Gastrocnemius medialis (tissue), 4 donors: ENCODE data around the gene ANXA11. TPM values are rescaled to one million over a fixed set of nuclear protein-coding genes. Genes with fewer than 3 reads are reported as not detected.
A peak's percentile ranks its signal among the peaks of the same experiment; 100 is the strongest.
"Not testable (repeated sequence)": the region's sequence is repeated elsewhere in the genome, so short reads cannot be mapped to it uniquely, and the experiment has no call there.

Experiments used
- ATAC-seq, 2 donors: fragments of 150-250 bp; one replicate each; pipeline ENCODE4 v1.9.1; 2016
- DNase-seq, 2 donors: peaks; one replicate each; pipeline ENCODE4 v3.0.0-alpha.2; 2019
- H3K27ac ChIP-seq, 4 donors: fragments of 200-600 bp; sonication (generic); 1 replicate in 1 of 4; 2 replicates in 3 of 4; pipeline ENCODE4 v1.5.1; 2016 to 2018; ENCODE audit warnings: mild to moderate bottlenecking in 2 of 4, moderate library complexity in 1 of 4
- H3K27me3 ChIP-seq, 3 donors: fragments of 200-600 bp; sonication (generic) in 2 of 3; 1 replicate in 1 of 3; 2 replicates in 2 of 3; pipeline versions ENCODE4 v1.5.1 to v1.6.0; 2016 to 2019; ENCODE audit warnings: mild to moderate bottlenecking in 1 of 3, moderate library complexity in 1 of 3
- H3K36me3 ChIP-seq, 2 donors: fragments of 200-600 bp; sonication (generic) in 1 of 2; one replicate each; pipeline ENCODE4 v1.5.1; 2017 to 2018
- H3K4me1 ChIP-seq, 2 donors: fragments of 200-600 bp; sonication (generic) in 1 of 2; one replicate each; pipeline ENCODE4 v1.5.1; 2016 to 2017; ENCODE audit warnings: mild to moderate bottlenecking in 2 of 2
- H3K4me3 ChIP-seq, 4 donors: fragments of 200-600 bp; sonication (generic) in 3 of 4; 1 replicate in 1 of 4; 2 replicates in 3 of 4; pipeline ENCODE4 v1.5.1; 2016 to 2019; ENCODE audit warnings: mild to moderate bottlenecking in 2 of 4
- H3K9me3 ChIP-seq, 3 donors: fragments of 200-600 bp; sonication (generic) in 2 of 3; 1 replicate in 1 of 3; 2 replicates in 2 of 3; pipeline ENCODE4 v1.5.1; 2016 to 2019
- POLR2A ChIP-seq, 2 donors: fragments of 450-650 bp; IDR thresholded peaks; one replicate each; pipeline ENCODE4 v1.6.1; 2017; ENCODE audit warnings: antibody characterized with exemption in 2 of 2, mild to moderate bottlenecking in 2 of 2, moderate library complexity in 2 of 2
- in situ Hi-C, 4 donors: fragments of 200-750 bp; cut with MboI; loops; one replicate each; pipeline versions ENCODE4 v1.15.0 to v1.8.0; 2017; ENCODE audit warnings: low sequenced_read_pairs in 4 of 4
- intact Hi-C: fragments of 100-400 bp; cut with DNase I; formaldehyde crosslinking; loops from one replicate; pipeline ENCODE4 v1.15.1; 2023; ENCODE audit warnings: low total_unique reads
- total RNA-seq, 4 donors: library from RNA; depleted of rRNA; stranded (reverse); fragments of >200 nt; gene quantifications; one replicate each; pipeline versions ENCODE4 v1.1.0 to v1.2.3, GENCODE V29; 2016
- TF ChIP-seq, protein P1 (sequence below), 5 experiments: fragments of 450-650 bp in 3 of 5; fragments of 200-600 bp in 2 of 5; sonication (generic) in 2 of 5; IDR thresholded peaks in 4 of 5; conservative IDR thresholded peaks in 1 of 5; 1 replicate in 4 of 5; 2 replicates in 1 of 5; pipeline ENCODE4 v1.5.1; 2016 to 2019; ENCODE audit warnings: antibody characterized with exemption in 5 of 5, mild to moderate bottlenecking in 3 of 5, moderate library complexity in 3 of 5

Gene ANXA11
- total RNA-seq, 4 donors from 2014 or later, result 142 to 202 (median 173) TPM

DNA sequence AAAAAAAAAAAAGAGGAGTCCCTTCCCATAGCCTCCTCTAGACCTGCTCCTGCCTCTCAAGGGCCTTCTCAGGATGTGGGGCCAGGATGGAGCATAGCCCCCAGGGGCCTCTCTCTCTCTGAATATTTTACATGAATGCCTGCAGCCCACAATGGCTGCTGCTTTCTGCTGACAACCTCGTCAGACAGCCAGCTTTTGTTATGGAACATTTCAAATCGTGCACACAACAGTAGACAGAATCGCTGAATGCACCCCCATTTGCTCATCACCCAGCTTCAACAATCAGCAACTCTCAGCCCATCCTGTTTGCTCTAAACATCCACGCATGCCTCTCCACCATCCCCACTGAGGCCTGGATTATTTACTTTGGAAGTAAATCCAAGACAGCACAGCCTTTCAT lies 67.4 kb downstream of the ANXA11 start:
- Histone ChIP-seq H3K27me3 (peaks cover 0 to 18% (median 13%) of the 10 kb centered on the region in 3 donors), H3K4me3 (no peak overlapping the region), H3K36me3 (no peaks in the 10 kb centered on the region), H3K4me1 (peaks cover 0 to 13% of the 10 kb centered on the region in 2 donors), H3K27ac (peak overlapping the region in 3 of 4 donors; percentile 62 to 83 (median 63)), H3K9me3 (no peaks in the 10 kb centered on the region)
- TF ChIP-seq, protein P1, sequence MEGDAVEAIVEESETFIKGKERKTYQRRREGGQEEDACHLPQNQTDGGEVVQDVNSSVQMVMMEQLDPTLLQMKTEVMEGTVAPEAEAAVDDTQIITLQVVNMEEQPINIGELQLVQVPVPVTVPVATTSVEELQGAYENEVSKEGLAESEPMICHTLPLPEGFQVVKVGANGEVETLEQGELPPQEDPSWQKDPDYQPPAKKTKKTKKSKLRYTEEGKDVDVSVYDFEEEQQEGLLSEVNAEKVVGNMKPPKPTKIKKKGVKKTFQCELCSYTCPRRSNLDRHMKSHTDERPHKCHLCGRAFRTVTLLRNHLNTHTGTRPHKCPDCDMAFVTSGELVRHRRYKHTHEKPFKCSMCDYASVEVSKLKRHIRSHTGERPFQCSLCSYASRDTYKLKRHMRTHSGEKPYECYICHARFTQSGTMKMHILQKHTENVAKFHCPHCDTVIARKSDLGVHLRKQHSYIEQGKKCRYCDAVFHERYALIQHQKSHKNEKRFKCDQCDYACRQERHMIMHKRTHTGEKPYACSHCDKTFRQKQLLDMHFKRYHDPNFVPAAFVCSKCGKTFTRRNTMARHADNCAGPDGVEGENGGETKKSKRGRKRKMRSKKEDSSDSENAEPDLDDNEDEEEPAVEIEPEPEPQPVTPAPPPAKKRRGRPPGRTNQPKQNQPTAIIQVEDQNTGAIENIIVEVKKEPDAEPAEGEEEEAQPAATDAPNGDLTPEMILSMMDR (IDR thresholded peaks at IDR 0.05 in 4 of 5, conservative IDR thresholded peaks at IDR 0.05 in 1 of 5), result no peak
- no peak for TF ChIP-seq POLR2A (IDR thresholded peaks at IDR 0.05)
- no peak for ATAC-seq
- intact Hi-C loops, result loop anchor here (5.0 kb wide), 1 partner anchor 81 kb away; no protein-coding TSS in a partner anchor
- no peak for DNase-seq
- in situ Hi-C loops, result no loop called here

DNA sequence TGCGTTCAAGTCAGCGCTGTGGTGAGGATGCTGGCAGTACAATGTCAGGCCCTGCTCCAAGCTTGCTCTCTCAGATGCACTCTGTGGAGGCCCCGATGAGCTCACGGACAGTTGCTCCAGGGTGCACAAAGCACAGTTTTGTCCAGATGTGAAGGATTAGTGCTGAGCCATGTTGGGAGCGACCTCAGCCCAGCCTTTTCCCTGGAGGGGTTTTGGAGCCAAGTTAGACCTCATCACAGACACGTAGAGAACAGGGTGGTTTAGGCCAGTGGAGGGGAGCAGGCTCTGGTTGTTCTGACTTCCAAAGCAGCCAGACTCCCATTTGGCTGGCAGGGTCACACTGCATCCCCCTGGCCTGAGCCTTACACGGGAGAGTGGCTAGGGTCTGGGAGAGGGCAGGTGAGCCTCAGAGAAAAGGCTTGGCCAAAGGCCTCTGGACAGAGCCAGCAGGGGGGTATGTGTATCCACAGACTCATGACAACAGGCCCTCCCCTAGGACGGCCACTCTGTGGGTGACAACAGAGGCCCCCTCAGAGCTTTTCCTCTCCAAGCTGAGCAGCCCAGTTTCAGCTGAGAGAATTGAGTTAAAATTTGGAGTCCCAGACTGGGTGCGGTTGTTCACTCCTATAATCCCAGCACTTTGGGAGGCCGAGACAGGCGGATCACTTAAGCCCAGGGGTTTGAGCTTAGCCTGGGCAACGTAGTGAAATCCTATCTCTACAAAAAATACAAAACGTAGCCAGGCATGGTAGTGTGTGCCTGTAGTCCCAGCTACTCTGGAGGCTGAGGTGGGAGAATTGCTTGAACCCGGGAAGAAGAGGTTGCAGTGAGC lies 68.1 kb downstream of the ANXA11 start:
- Histone ChIP-seq H3K4me1 (peaks cover 0 to 19% of the 10 kb centered on the region in 2 donors), H3K9me3 (no peaks in the 10 kb centered on the region), H3K4me3 (no peak overlapping the region), H3K27ac (peak overlapping the region; percentile 62 to 83 (median 65)), H3K36me3 (no peaks in the 10 kb centered on the region), H3K27me3 (peaks cover 0 to 21% (median 18%) of the 10 kb centered on the region in 3 donors)
- DNase-seq, result peak in 1 of 2 donors; percentile 72
- ATAC-seq, result peak; percentile 37 to 51
- in situ Hi-C loops (no loop called here), intact Hi-C loops (loop anchor here (5.0 kb wide), 1 partner anchor 80 kb away; no protein-coding TSS in a partner anchor)
- no peak for TF ChIP-seq POLR2A (IDR thresholded peaks at IDR 0.05)

DNA sequence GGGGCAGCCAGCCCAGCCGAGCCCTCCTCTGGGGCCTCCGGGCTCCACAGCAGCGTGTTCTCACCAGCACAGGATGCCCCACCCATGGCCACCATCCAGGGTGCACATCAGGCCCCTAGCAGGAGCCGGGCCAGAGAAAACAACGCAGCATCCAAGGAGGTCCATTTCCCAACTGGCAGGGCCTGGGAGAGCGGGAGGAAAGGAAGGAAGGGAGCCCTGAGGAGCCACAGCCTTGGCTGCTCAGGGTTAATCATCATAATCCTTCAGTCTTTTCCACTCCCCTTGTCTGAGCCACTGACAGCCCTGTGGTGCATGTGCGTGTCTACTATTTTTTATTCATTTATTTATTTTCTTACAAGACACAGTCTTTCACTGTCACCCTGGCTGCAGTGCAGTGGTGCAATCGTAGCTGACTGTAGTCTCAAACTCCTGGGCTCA lies 69.2 kb downstream of the ANXA11 start:
- Histone ChIP-seq H3K4me3 (no peak overlapping the region), H3K27me3 (peaks cover 0 to 21% (median 18%) of the 10 kb centered on the region in 3 donors), H3K36me3 (no peaks in the 10 kb centered on the region), H3K9me3 (no peaks in the 10 kb centered on the region), H3K27ac (peak overlapping the region; percentile 62 to 83 (median 65)), H3K4me1 (peaks cover 0 to 20% of the 10 kb centered on the region in 2 donors)
- DNase-seq (peak; percentile 62 to 87), ATAC-seq (peak; percentile 55 to 56)
- intact Hi-C loops (loop anchor here (5.0 kb wide), 1 partner anchor 79 kb away; no protein-coding TSS in a partner anchor), in situ Hi-C loops (no loop called here)
- no peak for TF ChIP-seq POLR2A (IDR thresholded peaks at IDR 0.05)
- TF ChIP-seq, protein P1 (IDR thresholded peaks at IDR 0.05 in 4 of 5, conservative IDR thresholded peaks at IDR 0.05 in 1 of 5), result no peak

DNA sequence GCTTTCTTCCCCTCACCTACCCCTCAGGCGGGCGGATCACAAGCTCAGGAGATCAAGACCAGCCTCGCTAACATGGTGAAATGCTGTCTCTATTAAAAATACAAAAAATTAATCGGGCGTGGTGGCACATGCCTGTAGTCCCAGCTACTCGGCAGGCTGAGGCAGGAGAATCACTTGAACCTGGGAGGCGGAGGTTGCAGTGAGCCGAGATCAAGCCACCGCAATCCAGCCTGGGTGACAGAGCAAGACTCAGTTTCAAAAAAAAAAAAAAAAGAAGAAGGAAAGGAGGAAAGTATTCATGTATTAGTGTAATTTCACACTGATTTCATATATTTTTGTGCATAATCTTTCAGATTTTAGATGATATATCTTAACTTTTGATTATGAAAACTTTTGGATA lies 71.7 kb downstream of the ANXA11 start:
- not testable (repeated sequence) for H3K9me3 ChIP-seq

DNA sequence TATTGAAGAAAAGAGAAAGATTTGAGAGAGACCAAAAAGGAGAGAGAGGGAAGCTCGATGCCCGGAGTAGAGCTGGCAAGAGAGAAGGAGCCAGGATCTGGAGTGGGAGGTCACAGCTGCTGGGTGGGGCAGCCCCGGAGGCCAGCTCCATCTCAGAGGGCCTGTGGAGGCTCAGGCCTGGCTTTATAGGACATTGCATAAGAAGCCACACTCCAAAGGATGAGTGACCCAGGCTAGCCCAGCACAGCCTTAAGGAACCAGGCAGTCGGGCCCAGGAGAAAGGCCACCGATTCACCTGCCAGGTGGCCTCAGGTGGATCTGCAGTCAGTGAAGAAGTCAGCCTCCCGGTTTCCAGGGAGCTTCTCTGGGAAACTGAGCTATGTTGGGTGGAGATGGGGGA lies 72.1 kb downstream of the ANXA11 start:
- Histone ChIP-seq H3K4me3 (peak overlapping the region; percentile 42 to 58 (median 54)), H3K27me3 (peaks cover 0 to 18% (median 17%) of the 10 kb centered on the region in 3 donors), H3K4me1 (peaks cover 0 to 20% of the 10 kb centered on the region in 2 donors), H3K27ac (peak overlapping the region; percentile 50 to 83 (median 70)), H3K36me3 (no peaks in the 10 kb centered on the region), H3K9me3 (no peaks in the 10 kb centered on the region)
- DNase-seq (peak in 1 of 2 donors; percentile 65), ATAC-seq (peak; percentile 39 to 46)
- in situ Hi-C loops (no loop called here), intact Hi-C loops (no loop called here)
- TF ChIP-seq, protein P1 (IDR thresholded peaks at IDR 0.05 in 4 of 5, conservative IDR thresholded peaks at IDR 0.05 in 1 of 5), result no peak
- TF ChIP-seq POLR2A (IDR thresholded peaks at IDR 0.05), result peak in 1 of 2 donors; percentile 42

More for the DNA sequence above, 71.7 kb downstream of the ANXA11 start:
- H3K36me3 ChIP-seq, intact Hi-C loops, ATAC-seq, DNase-seq, in situ Hi-C loops: not testable (repeated sequence)
- peaks cover 0 to 20% of the 10 kb centered on the region in 2 donors for H3K4me1 ChIP-seq
- peak overlapping the region; percentile 50 to 83 (median 70) for H3K27ac ChIP-seq
- peaks cover 0 to 18% (median 17%) of the 10 kb centered on the region in 3 donors for H3K27me3 ChIP-seq
- H3K4me3 ChIP-seq, result peak overlapping the region; percentile 42 to 58 (median 54)
